AG09309 (cell line): Measurements from ENCODE around the gene NCOA7.

Experiments
- DNase-seq: peaks from one replicate; pipeline ENCODE4 v3.0.0-alpha.2; 2010; ENCODE audit warnings: low read depth
- H3K4me3 ChIP-seq: 2 replicates; pipeline ENCODE4 v1.5.1; 2011; ENCODE audit warnings: mild to moderate bottlenecking, low read depth, low read length, moderate library complexity; ENCODE audit not compliant: control insufficient read depth
- TF ChIP-seq, protein P1 (sequence below): IDR thresholded peaks from 2 replicates; pipeline ENCODE4 v1.5.1; 2011; ENCODE audit warnings: mild to moderate bottlenecking, low read depth, low read length, inconsistent platforms; ENCODE audit not compliant: insufficient read depth, control insufficient read depth; ENCODE audit errors: missing control alignments

NCOA7 gene

DNA sequence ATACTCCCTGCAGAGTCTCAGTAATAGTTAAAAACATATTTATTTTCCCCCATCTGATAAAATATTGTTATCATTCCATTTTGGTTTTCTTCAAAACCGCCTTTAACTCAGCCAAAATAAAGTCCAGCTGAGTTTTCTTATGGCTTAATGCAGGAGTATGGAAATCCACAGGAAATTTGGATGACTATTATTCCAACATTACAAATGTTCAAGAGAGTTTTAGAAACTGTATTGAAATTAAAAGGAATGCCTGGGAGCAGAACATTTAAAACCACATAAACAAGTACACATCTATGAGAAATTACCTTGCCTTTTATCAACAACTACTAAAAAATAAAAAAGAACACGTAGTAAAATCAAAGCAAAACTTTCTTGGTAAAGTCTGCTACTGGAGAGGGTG lies 45.7 kb downstream of the NCOA7 start:
- no peak overlapping the region for H3K4me3 ChIP-seq
- DNase-seq, result no peak
- TF ChIP-seq, protein P1, sequence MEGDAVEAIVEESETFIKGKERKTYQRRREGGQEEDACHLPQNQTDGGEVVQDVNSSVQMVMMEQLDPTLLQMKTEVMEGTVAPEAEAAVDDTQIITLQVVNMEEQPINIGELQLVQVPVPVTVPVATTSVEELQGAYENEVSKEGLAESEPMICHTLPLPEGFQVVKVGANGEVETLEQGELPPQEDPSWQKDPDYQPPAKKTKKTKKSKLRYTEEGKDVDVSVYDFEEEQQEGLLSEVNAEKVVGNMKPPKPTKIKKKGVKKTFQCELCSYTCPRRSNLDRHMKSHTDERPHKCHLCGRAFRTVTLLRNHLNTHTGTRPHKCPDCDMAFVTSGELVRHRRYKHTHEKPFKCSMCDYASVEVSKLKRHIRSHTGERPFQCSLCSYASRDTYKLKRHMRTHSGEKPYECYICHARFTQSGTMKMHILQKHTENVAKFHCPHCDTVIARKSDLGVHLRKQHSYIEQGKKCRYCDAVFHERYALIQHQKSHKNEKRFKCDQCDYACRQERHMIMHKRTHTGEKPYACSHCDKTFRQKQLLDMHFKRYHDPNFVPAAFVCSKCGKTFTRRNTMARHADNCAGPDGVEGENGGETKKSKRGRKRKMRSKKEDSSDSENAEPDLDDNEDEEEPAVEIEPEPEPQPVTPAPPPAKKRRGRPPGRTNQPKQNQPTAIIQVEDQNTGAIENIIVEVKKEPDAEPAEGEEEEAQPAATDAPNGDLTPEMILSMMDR, result no peak

DNA sequence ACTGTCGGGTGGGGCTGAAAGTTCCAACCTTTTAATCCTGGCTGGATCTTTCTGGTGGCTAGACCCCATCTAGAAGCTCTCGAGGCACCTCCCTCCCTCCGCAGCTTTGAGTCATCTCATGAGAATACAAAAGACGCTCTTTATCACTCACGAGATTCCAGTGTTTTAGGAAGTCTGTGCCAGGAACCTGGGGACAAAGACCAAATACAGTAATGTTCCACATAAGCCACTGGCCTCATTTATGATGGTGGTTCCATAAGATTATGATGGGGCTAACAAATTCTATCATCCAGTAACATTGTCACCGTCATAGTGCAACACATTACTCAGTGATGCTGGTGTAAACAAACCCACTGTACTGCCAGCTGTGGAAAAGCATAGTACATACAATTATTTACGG lies 48.7 kb downstream of the NCOA7 start:
- no peak for DNase-seq

DNA sequence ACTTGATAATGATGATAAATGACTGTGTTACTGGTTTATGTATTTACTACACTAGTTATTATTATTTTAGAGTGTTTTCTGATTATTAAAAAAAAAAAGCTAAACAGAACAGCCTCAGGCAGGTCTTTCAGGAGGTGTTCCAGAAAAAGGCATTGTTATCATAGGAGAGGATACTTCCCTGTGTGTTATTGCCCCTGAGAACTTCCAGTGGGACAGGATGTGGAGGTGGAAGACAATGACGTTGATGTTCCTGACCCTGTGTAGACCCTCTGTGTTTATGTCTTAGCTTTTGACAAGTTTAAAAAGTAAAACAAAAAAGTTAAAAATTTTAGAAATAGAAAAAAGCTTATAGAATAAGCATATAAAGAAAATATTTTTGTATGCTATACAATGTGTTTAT lies 49.1 kb downstream of the NCOA7 start:
- TF ChIP-seq, protein P1, result no peak
- no peak for DNase-seq
- no peak overlapping the region for H3K4me3 ChIP-seq

More for the DNA sequence above, 48.7 kb downstream of the NCOA7 start:
- no peak overlapping the region for H3K4me3 ChIP-seq
- TF ChIP-seq, protein P1, result no peak

DNA sequence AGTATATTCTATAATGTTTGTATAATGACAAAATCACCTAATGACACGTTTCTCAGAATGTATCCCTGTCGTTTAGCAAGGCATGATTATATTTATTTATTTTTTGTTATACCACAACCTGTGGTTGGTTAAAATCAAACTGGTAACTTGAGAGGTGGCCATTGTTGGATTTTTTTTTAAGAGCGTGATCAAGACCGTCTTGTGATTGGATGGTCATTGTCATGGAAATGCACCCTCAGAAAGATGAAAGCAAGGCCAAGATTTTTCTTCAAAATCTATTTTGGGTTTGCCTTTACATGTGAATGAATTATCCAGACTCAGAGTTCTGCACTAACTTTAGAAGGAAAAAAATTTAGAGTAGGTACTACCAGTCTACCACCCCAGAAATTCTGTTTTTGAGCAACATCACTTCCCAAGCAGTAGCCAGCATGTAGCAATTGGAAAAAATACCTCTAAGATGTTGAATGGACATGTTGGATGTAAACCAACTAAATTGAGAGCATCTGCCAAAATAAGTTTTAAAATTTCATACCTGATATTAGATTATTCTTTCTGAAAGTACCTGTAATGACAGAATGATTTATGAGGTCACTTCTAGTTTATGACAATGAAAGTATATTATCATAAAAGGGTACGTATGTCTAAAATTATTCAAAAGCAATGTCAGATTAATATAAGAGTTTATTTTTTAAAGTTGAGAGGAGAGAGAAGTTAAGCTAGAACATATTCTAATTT lies 50.8 kb downstream of the NCOA7 start:
- TF ChIP-seq, protein P1, result no peak
- no peak for DNase-seq
- no peak overlapping the region for H3K4me3 ChIP-seq

DNA sequence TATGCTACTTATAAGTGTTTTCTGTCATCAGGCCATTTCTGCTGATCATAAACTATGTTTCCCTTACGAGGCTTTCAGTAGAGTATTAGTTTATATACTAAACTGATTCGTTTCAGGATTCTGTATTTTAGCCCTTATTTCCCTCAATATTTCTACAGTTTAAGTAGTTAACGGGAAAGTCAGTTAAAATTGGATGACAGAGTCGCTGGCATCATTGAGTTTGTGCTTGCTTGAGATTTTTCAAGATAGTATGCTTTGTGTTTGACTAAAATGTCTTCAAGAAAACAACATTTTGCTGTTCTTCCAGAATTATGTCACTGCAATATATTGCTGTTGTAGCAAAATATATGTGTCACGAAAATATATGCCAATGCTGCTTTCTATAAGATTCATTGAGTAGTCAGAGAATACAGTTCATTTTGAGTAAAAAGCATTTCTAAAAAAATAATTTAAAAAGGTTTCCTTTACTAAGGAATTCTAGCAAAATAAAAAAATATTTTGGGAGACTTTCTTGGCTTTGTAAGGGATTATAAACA lies 51.4 kb downstream of the NCOA7 start:
- no peak overlapping the region for H3K4me3 ChIP-seq
- DNase-seq, result no peak
- TF ChIP-seq, protein P1, result no peak

DNA sequence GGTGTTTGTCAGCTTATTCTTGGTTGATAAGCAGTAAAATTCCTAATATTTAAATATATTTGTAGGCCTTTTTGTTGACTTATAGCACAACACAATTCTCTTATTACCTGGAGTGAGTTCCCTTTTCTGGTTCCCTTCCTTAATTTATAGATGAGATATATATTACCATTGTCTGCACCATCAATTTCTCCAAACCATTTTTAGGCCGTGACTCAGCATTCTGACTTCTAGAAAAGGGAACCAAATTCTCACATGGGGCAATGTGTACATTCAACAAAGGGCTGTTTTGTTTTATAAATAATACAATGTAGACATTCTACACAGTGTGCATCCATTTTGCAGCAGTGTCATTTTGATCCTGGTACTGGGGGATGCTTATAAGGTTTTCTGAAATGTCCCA lies 52.8 kb downstream of the NCOA7 start:
- TF ChIP-seq, protein P1, result no peak
- DNase-seq, result no peak
- no peak overlapping the region for H3K4me3 ChIP-seq
